CD4-positive, alpha-beta T cell treated with Interleukin-21 for 1 hour (primary cell): ENCODE data around the gene INSR.
"Not testable (repeated sequence)": the region's sequence is repeated elsewhere in the genome, so short reads cannot be mapped to it uniquely, and the experiment has no call there.

ENCODE experiments used
- DNase-seq: peaks from one replicate; pipeline ENCODE4 v3.0.0-alpha.2; 2020

Gene INSR

DNA sequence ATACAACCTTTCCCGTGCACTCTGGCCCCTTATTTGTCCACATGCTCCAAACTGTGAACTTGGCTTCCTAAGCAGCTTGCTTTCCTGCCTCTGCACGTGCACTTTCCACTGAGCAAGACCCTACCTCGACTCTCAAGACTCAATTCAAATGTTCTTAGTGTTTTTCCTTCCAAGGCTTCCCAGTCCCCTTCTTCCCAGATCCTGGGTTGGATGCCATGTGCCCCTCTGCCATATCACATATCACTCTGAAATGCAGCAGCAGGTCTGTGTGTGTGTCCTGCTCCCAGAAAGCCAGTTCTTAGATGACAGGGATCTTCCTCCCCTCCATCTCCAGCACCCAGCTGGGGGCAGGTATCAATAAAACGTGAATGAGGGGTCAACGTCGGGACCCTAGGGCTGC lies 221.7 kb downstream of the INSR start:
- DNase-seq = no peak

DNA sequence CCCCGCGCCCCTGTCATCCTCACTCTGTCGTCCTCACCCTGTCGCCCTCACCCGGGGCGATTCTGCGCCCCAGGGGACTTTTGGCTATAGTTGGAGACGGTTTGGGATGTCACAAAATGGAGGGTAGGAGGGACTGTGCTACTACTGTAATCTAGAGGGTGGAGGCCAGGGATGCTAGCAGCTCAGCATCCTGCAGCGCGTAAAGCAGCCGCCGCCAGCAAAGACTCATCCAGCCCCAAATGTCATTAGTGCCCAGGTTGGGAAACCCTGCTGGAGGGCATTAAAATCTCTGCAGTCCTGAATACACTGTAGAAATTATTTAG lies 224.3 kb downstream of the INSR start:
- no peak for DNase-seq

DNA sequence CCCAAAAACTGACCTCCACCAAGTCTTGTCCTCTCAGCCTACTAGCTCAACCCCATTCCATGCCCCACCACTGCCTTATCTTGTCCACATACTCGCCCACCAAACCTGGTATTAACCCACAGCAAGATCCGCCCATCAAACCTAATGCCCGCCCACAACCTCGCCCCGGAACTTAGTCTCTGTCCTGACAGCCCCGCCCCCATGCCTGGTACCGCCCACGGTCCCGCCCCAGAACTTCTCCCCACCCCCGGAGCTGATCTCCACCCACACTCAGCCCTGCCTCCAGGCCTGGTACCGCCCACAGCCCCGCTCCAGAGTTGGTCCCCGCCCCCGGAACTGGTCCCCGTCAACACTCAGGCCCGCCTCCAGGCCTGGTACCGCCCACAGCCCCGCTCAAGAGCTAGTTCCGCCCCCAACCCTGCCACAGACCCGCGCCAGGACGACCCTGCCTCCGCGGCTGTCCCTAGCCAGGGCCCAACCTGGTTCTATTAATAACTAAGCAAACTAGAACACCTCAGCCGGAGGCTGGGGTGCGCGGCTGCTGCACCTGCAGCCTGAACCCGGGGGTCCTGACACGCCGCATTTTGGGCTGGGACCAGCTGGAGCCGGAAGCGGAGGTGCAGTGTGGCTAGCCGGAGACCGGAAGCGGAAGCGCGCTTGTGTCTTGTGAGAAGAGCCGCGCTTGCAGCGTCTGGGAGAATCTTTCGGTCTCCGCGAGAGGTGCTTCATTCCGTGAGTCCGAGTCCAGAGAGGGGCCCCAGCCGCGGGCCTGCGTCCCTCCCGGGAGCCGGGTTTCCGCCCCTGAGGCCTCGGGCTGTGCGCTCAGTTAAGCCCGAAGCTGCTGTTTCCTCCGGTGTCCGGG lies 224.9 kb downstream of the INSR start, which contains the start of gene ZNF557:
Gene ZNF557 (plus strand): TSS at position 662 of the 862 bp plus-strand sequence. CDS start 5,372 bp downstream, outside the sequence.
- peak; percentile 99 for DNase-seq

DNA sequence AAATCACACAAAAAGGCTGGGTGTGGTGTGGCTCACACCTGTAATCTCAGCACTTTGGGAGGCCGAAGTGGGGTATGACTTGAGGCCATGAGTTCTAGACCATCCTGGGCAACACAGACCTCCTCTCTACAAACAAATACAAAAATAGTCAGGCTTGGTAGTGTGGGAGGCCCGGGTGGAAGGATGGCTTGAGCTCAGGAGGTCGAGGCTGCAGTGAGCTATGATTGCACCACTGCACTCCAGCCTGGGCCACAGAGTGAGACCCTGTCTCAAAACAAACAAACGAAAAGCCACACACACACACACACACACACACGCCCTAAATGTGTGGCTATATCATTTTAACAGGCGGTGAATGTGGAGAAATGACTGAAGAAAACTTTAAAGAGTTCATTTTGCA lies 225.6 kb downstream of the INSR start:
- DNase-seq = no peak

DNA sequence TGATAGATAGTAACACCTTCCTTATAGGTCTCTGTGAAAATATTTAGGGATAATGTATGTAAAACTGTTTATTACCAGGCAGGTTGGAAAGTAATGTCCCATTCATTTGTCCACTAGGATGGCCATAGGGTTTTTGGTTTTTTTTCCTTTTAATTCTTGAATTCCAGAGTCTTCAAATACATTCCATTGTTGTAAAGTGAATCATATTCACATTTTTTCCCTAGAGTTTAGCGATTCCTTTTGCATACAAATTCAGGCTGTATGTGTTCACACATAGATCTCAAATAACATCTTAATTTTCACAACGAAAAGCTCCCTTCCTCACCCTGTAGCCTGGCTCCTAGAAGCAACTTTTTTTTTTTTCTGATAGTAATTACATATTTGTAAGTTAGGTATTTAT lies 226.5 kb downstream of the INSR start:
- no peak for DNase-seq

DNA sequence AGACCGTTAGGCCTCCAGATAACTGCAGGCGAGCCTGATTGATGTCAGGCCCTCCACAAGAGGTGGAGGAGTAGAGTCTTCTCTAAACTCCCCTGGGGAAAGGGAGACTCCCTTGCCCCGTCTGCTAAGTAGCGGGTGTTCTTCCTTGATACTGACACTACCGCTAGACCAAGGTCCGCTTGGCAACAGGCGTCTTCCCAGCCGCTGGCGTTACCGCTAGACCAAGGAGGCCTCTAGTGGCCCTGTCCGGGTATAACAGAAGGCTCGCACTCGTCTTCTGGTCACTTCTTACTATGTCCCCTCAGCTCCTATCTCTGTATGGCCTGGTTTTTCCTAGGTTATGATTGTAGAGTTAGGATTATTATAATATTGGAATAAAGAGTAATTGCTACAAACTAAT lies 227.1 kb downstream of the INSR start:
- DNase-seq = not testable (repeated sequence)

DNA sequence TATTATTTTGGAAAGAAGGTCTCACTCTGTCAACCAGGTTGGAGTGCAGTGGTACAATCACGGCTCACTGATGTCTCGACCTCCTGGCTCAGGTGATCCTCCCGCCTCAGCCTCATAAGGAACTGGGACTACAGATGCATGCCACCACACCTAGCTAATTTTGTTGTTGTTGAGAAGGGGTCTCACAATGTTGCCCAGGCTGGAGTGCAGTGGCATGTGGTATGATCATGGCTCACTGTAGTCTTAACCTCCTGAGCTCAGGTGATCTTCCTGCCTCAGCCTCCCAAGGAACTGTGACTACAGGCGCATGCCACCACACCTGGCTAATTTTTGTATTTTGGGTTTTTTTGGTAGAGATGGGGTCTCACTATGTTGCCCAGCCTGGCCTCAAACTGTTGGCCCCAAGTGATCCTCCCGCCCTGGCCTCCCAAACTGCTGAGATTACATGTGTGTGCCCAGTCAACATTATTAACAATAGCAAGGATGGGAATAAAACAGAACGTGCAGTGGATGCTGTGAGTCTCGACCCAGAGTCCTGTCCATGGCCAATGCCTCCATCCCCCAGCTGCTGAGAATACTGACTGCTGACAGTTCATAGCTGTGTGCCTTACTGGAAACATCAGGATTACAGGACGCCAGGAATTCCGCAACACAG lies 230.3 kb downstream of the INSR start:
- no peak for DNase-seq

DNA sequence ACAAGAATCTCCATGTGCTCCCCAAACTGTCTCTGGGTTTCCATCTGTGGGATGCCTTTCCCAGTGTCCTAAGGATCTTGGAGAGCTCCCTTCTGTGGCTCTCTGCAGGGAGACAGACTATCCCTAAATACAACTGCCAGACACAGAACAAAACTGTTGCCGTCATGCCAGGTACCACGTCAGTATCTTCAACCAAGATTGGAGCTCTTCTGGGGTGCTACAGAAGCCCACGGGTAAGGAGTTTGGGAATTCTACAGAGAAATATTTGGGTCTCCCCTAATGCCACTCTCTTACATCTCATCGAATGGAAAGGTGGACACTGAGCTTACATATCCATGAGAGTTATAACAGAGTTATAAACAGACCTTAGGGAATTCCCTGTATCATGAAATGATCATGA lies 230.9 kb downstream of the INSR start:
- DNase-seq = no peak
